SK-N-SH (cell line): Measurements from ENCODE around the gene COL4A3. TPM values are rescaled to one million over a fixed set of nuclear protein-coding genes. Genes with fewer than 3 reads are reported as not detected.
A peak's percentile ranks its signal among the peaks of the same experiment; 100 is the strongest.

Experiments
- CTCF ChIA-PET: fragments of 300-600, 350-600 bp; formaldehyde crosslinking; extraction: SDS; loops from one replicate; lab custom pipeline; 2021; lab: Yijun Ruan, JAX
- POLR2A ChIA-PET: fragments of 350-600 bp; sonication (Branson Sonifier 250); formaldehyde crosslinking; extraction: SDS; loops from one replicate; lab custom pipeline; 2020; ENCODE audit warnings: antibody characterized with exemption, inconsistent platforms; lab: Yijun Ruan, JAX
- DNase-seq: peaks from one replicate; pipeline ENCODE4 v3.0.0; 2012
- H2AFZ ChIP-seq: fragments of 200-600 bp; sonication (generic); 2 replicates; pipeline ENCODE4 v1.8.1; 2016; ENCODE audit warnings: antibody characterized with exemption, mild to moderate bottlenecking, low read depth
- H3F3A ChIP-seq: fragments of 200-600 bp; sonication (generic); replicated peaks from 2 replicates; pipeline ENCODE3; 2016; ENCODE audit warnings: antibody characterized with exemption, mild to moderate bottlenecking; ENCODE audit not compliant: insufficient read depth
- H3K27ac ChIP-seq, 2 experiments: fragments of 200-500 bp in 1 of 2; fragments of 200-600 bp in 1 of 2; sonication (Bioruptor generic) in 1 of 2; sonication (generic), shearing (Covaris generic) in 1 of 2; 2 replicates each; pipeline versions ENCODE4 v1.5.1 to v1.6.1; 2014 to 2016; ENCODE audit warnings: low read depth in 2 of 2, inconsistent platforms in 1 of 2, low read length in 1 of 2, mild to moderate bottlenecking in 1 of 2, mixed read lengths in 1 of 2
- H3K27me3 ChIP-seq: fragments of 200-600 bp; sonication (generic), shearing (Covaris generic); 2 replicates; pipeline ENCODE4 v1.6.1; 2016; ENCODE audit warnings: mixed run types; ENCODE audit not compliant: insufficient read depth
- H3K36me3 ChIP-seq, 2 experiments: fragments of 200-500 bp in 1 of 2; fragments of 200-600 bp in 1 of 2; sonication (Bioruptor generic) in 1 of 2; sonication (generic) in 1 of 2; replicated peaks in 1 of 2; 2 replicates each; pipeline versions ENCODE3 to v1.5.1; 2014 to 2016; ENCODE audit warnings: low read length in 1 of 2, mild to moderate bottlenecking in 1 of 2; ENCODE audit not compliant: insufficient read depth in 2 of 2, control insufficient read depth in 1 of 2
- H3K4me1 ChIP-seq, 2 experiments: fragments of 200-500 bp in 1 of 2; fragments of 200-600 bp in 1 of 2; sonication (Bioruptor generic) in 1 of 2; sonication (generic), shearing (Covaris generic) in 1 of 2; 2 replicates each; pipeline versions ENCODE4 v1.5.1 to v1.6.1; 2014 to 2016; ENCODE audit warnings: low read depth in 1 of 2, low read length in 1 of 2, mixed run types in 1 of 2; ENCODE audit not compliant: insufficient read depth in 2 of 2, control insufficient read depth in 1 of 2
- H3K4me2 ChIP-seq: fragments of 200-600 bp; sonication (generic), shearing (Covaris generic); 2 replicates; pipeline ENCODE4 v1.6.1; 2017; ENCODE audit warnings: mixed run types
- H3K4me3 ChIP-seq, 2 experiments: fragments of 200-500 bp in 1 of 2; fragments of 200-600 bp in 1 of 2; sonication (Bioruptor generic) in 1 of 2; sonication (generic), shearing (Covaris generic) in 1 of 2; 2 replicates each; pipeline versions ENCODE4 v1.5.1 to v1.8.1; 2014 to 2016; ENCODE audit warnings: low read depth in 2 of 2, inconsistent platforms in 1 of 2, low read length in 1 of 2, mild to moderate bottlenecking in 1 of 2, mixed read lengths in 1 of 2, moderate library complexity in 1 of 2
- H3K79me2 ChIP-seq: fragments of 200-600 bp; sonication (generic); 2 replicates; pipeline ENCODE4 v1.8.1; 2017; ENCODE audit warnings: mild to moderate bottlenecking; ENCODE audit not compliant: insufficient read depth
- H3K9ac ChIP-seq: fragments of 200-600 bp; sonication (generic); 2 replicates; pipeline ENCODE4 v1.6.1; 2017; ENCODE audit warnings: mixed run types
- H3K9me2 ChIP-seq: fragments of 200-600 bp; sonication (generic); 2 replicates; pipeline ENCODE4 v1.6.1; 2017; ENCODE audit warnings: mixed run types
- H3K9me3 ChIP-seq: fragments of 200-600 bp; sonication (generic); 2 replicates; pipeline ENCODE4 v1.6.1; 2017; ENCODE audit warnings: mixed run types, mild to moderate bottlenecking, moderate library complexity
- H4K20me1 ChIP-seq: fragments of 200-600 bp; sonication (generic); 2 replicates; pipeline ENCODE4 v1.6.1; 2017; ENCODE audit warnings: mild to moderate bottlenecking, mixed run types; ENCODE audit not compliant: insufficient read depth
- CTCF ChIP-seq: fragments of 200-600 bp; sonication (generic); IDR thresholded peaks from 2 replicates; pipeline ENCODE4 v1.6.1; 2017; ENCODE audit warnings: antibody characterized with exemption, mild to moderate bottlenecking, moderate library complexity
- ELF1 ChIP-seq: IDR thresholded peaks from 2 replicates; pipeline ENCODE4 v1.4.0; 2012
- EZH2phosphoT487 ChIP-seq: fragments of 200-600 bp; sonication (generic); IDR thresholded peaks from 2 replicates; pipeline ENCODE4 v1.6.1; 2017; ENCODE audit warnings: low read depth, mixed run types, mild to moderate bottlenecking, antibody characterized with exemption, moderate library complexity, borderline replicate concordance
- FOSL2 ChIP-seq: IDR thresholded peaks from 2 replicates; pipeline ENCODE4 v1.4.0; 2012; ENCODE audit warnings: low read depth, mild to moderate bottlenecking, moderate library complexity, borderline replicate concordance
- FOXJ3 ChIP-seq: sonication (generic); formaldehyde crosslinking; IDR thresholded peaks from 2 replicates; pipeline ENCODE4 v1.5.1; 2020; ENCODE audit warnings: mild to moderate bottlenecking, missing genetic modification reagents
- FOXM1 ChIP-seq: IDR thresholded peaks from 2 replicates; pipeline ENCODE4 v1.4.0; 2012; ENCODE audit warnings: low read depth, mild to moderate bottlenecking
- REST ChIP-seq: IDR thresholded peaks from 2 replicates; pipeline ENCODE4 v1.6.1; 2012; ENCODE audit warnings: mild to moderate bottlenecking, low read depth, low read length, moderate library complexity
- SIN3A ChIP-seq: IDR thresholded peaks from 2 replicates; pipeline ENCODE4 v1.6.1; 2012; ENCODE audit warnings: low read depth, mild to moderate bottlenecking, low read length, moderate library complexity, borderline replicate concordance
- ZBTB33 ChIP-seq: IDR thresholded peaks from 2 replicates; pipeline ENCODE4 v1.4.0; 2012; ENCODE audit warnings: low read depth, borderline replicate concordance
- WGBS: methylation state at CpG from one replicate; pipeline ENCODE4 v1.1.6; 2017; ENCODE audit warnings: low lambda C conversion rate; 5-methylcytosine and 5-hydroxymethylcytosine counted together
- polyA plus RNA-seq, 3 experiments: library from polyadenylated mRNA; depleted of rRNA; stranded (reverse); fragments of >200 nt; gene quantifications; 2 replicates each; pipeline ENCODE4 v1.2.3, GENCODE V29; 2012
- TF ChIP-seq, protein P1 (sequence below): IDR thresholded peaks from 2 replicates; pipeline ENCODE4; 2012

The COL4A3 gene
- polyA plus RNA-seq, 1 of the 3 experiments (the other 2 are of a cell fraction) = not detected

DNA sequence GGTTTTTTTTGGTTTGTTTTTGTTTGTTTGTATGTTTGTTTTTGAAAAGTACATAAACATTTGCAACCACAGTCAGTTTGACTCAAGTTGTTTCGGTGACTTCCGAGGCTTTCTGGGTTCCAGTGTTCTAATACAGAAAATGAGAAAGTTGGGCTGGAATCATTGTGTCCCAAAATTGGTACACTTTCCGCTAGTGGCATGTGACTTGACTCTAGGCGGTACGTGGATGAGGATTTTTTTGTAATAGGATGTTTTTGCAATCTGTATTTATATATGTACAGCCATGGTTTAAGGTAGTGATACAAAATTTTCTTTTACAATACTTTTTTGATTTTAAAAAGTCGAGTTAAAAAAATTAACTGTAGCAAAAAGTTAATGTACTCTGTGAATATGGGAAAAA, 162.4 kb downstream of the COL4A3 start:
- no peak overlapping the region; the same call in 1 of the 2 replicates for H3K9ac ChIP-seq
- peaks cover 16 to 24% of the 10 kb centered on the region in 2 experiments for H3K36me3 ChIP-seq
- H3K9me2 ChIP-seq = no peaks in the 10 kb centered on the region
- ChIA-PET POLR2A (no interaction called here), CTCF (no interaction called here)
- no peaks in the 10 kb centered on the region for H3K9me3 ChIP-seq
- no peak overlapping the region for H3K27ac ChIP-seq
- H3K27me3 ChIP-seq = no peaks in the 10 kb centered on the region
- DNase-seq = no peak
- H3K4me2 ChIP-seq = peak overlapping the region; percentile 84
- WGBS = 85% methylated on average over 6 of the region's 6 CpGs
- peaks cover 0 to 4% of the 10 kb centered on the region in 2 experiments; a peak in 2 of 4 replicates for H3K4me1 ChIP-seq
- H2AFZ ChIP-seq = no peak overlapping the region
- peaks cover 5% of the 10 kb centered on the region; the same call in 1 of the 2 replicates for H4K20me1 ChIP-seq
- peak overlapping the region; percentile 90 to 95; a peak in 3 of 4 replicates for H3K4me3 ChIP-seq
- TF ChIP-seq FOXJ3 (CRISPR knock-in tag) (no peak), EZH2phosphoT487 (no peak), REST (no peak), ZBTB33 (no peak), FOSL2 (no peak), ELF1 (no peak)
- TF ChIP-seq, protein P1, sequence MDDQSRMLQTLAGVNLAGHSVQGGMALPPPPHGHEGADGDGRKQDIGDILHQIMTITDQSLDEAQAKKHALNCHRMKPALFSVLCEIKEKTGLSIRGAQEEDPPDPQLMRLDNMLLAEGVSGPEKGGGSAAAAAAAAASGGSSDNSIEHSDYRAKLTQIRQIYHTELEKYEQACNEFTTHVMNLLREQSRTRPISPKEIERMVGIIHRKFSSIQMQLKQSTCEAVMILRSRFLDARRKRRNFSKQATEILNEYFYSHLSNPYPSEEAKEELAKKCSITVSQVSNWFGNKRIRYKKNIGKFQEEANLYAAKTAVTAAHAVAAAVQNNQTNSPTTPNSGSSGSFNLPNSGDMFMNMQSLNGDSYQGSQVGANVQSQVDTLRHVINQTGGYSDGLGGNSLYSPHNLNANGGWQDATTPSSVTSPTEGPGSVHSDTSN = no peak
- peaks cover 6% of the 10 kb centered on the region for H3F3A ChIP-seq
- peaks cover 62% of the 10 kb centered on the region for H3K79me2 ChIP-seq

DNA sequence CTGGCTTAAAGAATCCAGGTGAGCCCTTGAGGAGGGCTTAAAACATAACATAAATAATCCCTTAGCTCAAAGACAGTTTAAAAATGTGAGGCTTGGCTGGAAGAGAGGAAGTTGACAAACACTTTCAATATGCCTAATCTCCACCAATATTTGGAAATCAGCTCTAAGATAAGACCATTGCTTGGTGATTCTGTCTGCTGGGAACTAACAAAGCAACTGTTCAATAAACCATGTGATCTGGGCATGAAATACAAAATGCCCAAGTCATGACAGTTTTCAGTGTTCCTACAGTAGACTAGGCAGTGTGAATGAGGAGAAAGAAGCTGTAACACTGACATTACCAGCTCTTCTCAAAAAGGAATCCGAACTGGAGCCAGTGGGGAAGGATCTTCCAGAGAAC, 171.3 kb downstream of the COL4A3 start:
- ChIA-PET POLR2A (no interaction called here), CTCF (interaction anchor here (1.8 kb wide), 1 partner anchor 11 kb away, joined by 6 read pairs; no protein-coding TSS in a partner anchor)

More for the DNA sequence above, 171.3 kb downstream of the COL4A3 start:
- Histone ChIP-seq H3K4me1 (no peaks in the 10 kb centered on the region), H3K9me3 (no peaks in the 10 kb centered on the region), H3K9ac (no peak overlapping the region), H4K20me1 (no peaks in the 10 kb centered on the region), H3K36me3 (peaks cover 54 to 67% of the 10 kb centered on the region in 2 experiments), H3K79me2 (peaks cover 19% of the 10 kb centered on the region; the same call in 1 of the 2 replicates), H3K27me3 (no peaks in the 10 kb centered on the region), H3K4me3 (no peak overlapping the region), H3K9me2 (no peaks in the 10 kb centered on the region), H3K27ac (no peak overlapping the region), H3K4me2 (no peak overlapping the region), H2AFZ (no peak overlapping the region), H3F3A (peaks cover 2% of the 10 kb centered on the region)
- no peak for TF ChIP-seq FOXM1
- no peak for TF ChIP-seq SIN3A
- no peak for TF ChIP-seq CTCF
- no peak for DNase-seq
- whole genome bisulfite sequencing = 96% methylated on average over 1 of the region's 1 CpG
